K562 (cell line): ENCODE measurements around the gene EXOC6. TPM values are rescaled to one million over a fixed set of nuclear protein-coding genes. Genes with fewer than 3 reads are reported as not detected.

ENCODE experiments used
- ATAC-seq: fragments of 200-7000 bp; cut with Tn5 transposase; 3 replicates; pipeline ENCODE4 v1.9.1; 2020; ENCODE audit warnings: moderate library complexity
- BruUV-seq: library from RNA; stranded (reverse); fragments of 400-500 nt; replicated peaks from 2 replicates; lab custom pipeline; 2021; lab: Mats Ljungman, UMichigan
- CTCF ChIA-PET: fragments of 300-600 bp; formaldehyde crosslinking; extraction: SDS; loops from one replicate; lab custom pipeline; 2021; ENCODE audit warnings: low intra/inter-chr PET ratio; lab: Yijun Ruan, JAX
- POLR2A ChIA-PET: fragments of 300-600, 350-650 bp; sonication (Branson Sonifier 250); formaldehyde crosslinking; extraction: SDS; loops from one replicate; lab custom pipeline; 2021; ENCODE audit warnings: antibody characterized with exemption, inconsistent platforms; lab: Yijun Ruan, JAX
- DNase-seq, 4 experiments: peaks; one replicate each; pipeline versions ENCODE4 v3.0.0 to v3.0.0-alpha.2; 2011 to 2018; ENCODE audit warnings: low spot score in 3 of 4, mixed read lengths in 3 of 4; ENCODE audit errors: extremely low read depth in 1 of 4
- FAIRE-seq: peaks from 2 replicates; lab custom pipeline; 2011; peaks lifted over from hg19 to GRCh38; lab: Jason Lieb, UNC
- H2AFZ ChIP-seq: 2 replicates; pipeline ENCODE4 v1.6.0; 2011; ENCODE audit warnings: low read depth, low read length, control low read depth, inconsistent platforms
- H3K27ac ChIP-seq: fragments of 200-600 bp; 3 replicates; pipeline ENCODE4 v1.8.0; 2011; ENCODE audit warnings: low read depth, mild to moderate bottlenecking, control low read depth, inconsistent platforms, low read length, moderate library complexity, mixed read lengths; ENCODE audit errors: extremely low read depth
- H3K27me3 ChIP-seq, 2 experiments: fragments of 300-600 bp in 1 of 2; 2 replicates in 1 of 2; 3 replicates in 1 of 2; pipeline versions ENCODE4 v1.6.0 to v1.8.0; 2011; ENCODE audit warnings: inconsistent platforms in 2 of 2, low read length in 2 of 2, mild to moderate bottlenecking in 1 of 2, mixed read lengths in 1 of 2, moderate library complexity in 1 of 2; ENCODE audit not compliant: control insufficient read depth in 2 of 2, insufficient read depth in 2 of 2
- H3K36me3 ChIP-seq: fragments of 300-600 bp; 3 replicates; pipeline ENCODE4 v1.8.0; 2011; ENCODE audit warnings: mild to moderate bottlenecking, low read length, inconsistent platforms; ENCODE audit not compliant: control insufficient read depth, insufficient read depth
- H3K4me1 ChIP-seq, 2 experiments: fragments of 200-600 bp in 1 of 2; replicated peaks in 1 of 2; 2 replicates in 1 of 2; 3 replicates in 1 of 2; pipeline versions ENCODE4 v1.5.1 to v1.8.0; 2011; ENCODE audit warnings: inconsistent platforms in 2 of 2, low read length in 2 of 2, mild to moderate bottlenecking in 1 of 2, mixed read lengths in 1 of 2, moderate library complexity in 1 of 2; ENCODE audit not compliant: control insufficient read depth in 2 of 2, insufficient read depth in 2 of 2
- H3K4me2 ChIP-seq: 2 replicates; pipeline ENCODE4 v1.6.1; 2011; ENCODE audit warnings: low read length, control low read depth, inconsistent platforms, mixed read lengths; ENCODE audit not compliant: insufficient read depth
- H3K4me3 ChIP-seq: fragments of 200-600 bp; sonication (generic), shearing (Covaris generic); 2 replicates; pipeline ENCODE4 v1.5.1; 2016; ENCODE audit warnings: control low read depth, inconsistent platforms
- H3K79me2 ChIP-seq: fragments of 200-600 bp; 3 replicates; pipeline ENCODE4 v1.8.0; 2011; ENCODE audit warnings: low read length, inconsistent platforms; ENCODE audit not compliant: control insufficient read depth, insufficient read depth
- H3K9ac ChIP-seq, 2 experiments: 2 replicates each; pipeline versions ENCODE4 v1.6.0 to v1.6.1; 2011; ENCODE audit warnings: low read depth in 2 of 2, low read length in 2 of 2, control low read depth in 1 of 2, inconsistent platforms in 1 of 2, mild to moderate bottlenecking in 1 of 2, mixed read lengths in 1 of 2; ENCODE audit not compliant: insufficient read depth in 1 of 2
- H3K9me1 ChIP-seq: one replicate; pipeline ENCODE4 v1.6.0; 2011; ENCODE audit warnings: inconsistent platforms, mild to moderate bottlenecking, low read length, moderate library complexity; ENCODE audit not compliant: control insufficient read depth, insufficient read depth
- H3K9me3 ChIP-seq: replicated peaks from 2 replicates; pipeline ENCODE4 v1.5.1; 2011; ENCODE audit warnings: low read depth, low read length, inconsistent platforms; ENCODE audit not compliant: control insufficient read depth, insufficient read depth
- H4K20me1 ChIP-seq: replicated peaks from 2 replicates; pipeline ENCODE4 v1.6.1; 2011; ENCODE audit warnings: low read length, inconsistent platforms, mixed read lengths; ENCODE audit not compliant: control insufficient read depth, insufficient read depth
- ARID1B ChIP-seq: fragments of 450-650 bp; IDR thresholded peaks from 2 replicates; pipeline ENCODE4 v1.6.1; 2016; ENCODE audit warnings: antibody characterized with exemption, mild to moderate bottlenecking, inconsistent platforms
- BRD9 ChIP-seq: fragments of 450-650 bp; IDR thresholded peaks from 2 replicates; pipeline ENCODE4 v1.6.1; 2018; ENCODE audit warnings: low read depth; ENCODE audit not compliant: partially characterized antibody
- CBFA2T3 ChIP-seq: fragments of 450-650 bp; IDR thresholded peaks from 2 replicates; pipeline ENCODE4 v1.6.1; 2017
- CREB3 ChIP-seq: fragments of 450-650 bp; conservative IDR thresholded peaks from 2 replicates; pipeline ENCODE4 v1.6.1; 2016; ENCODE audit warnings: missing genetic modification characterization, low read depth, mild to moderate bottlenecking, missing compliant biosample characterization, moderate library complexity
- E2F6 ChIP-seq, 2 experiments: IDR thresholded peaks; 2 replicates each; pipeline ENCODE4 v1.6.1; 2011; ENCODE audit warnings: borderline replicate concordance in 1 of 2, control low read depth in 1 of 2, low read depth in 1 of 2, low read length in 1 of 2, mild to moderate bottlenecking in 1 of 2, mixed read lengths in 1 of 2, moderate library complexity in 1 of 2; ENCODE audit not compliant: insufficient read depth in 1 of 2, insufficient read length in 1 of 2, poor library complexity in 1 of 2, severe bottlenecking in 1 of 2; ENCODE audit errors: extremely low read depth in 1 of 2
- FUS ChIP-seq: fragments of 200-400 bp; formaldehyde crosslinking; optimal IDR thresholded peaks from 2 replicates; pipeline ENCODE3; 2017; ENCODE audit warnings: low read depth, low read length
- KDM1A ChIP-seq, 2 experiments: fragments of 450-650 bp; IDR thresholded peaks; 2 replicates each; pipeline ENCODE4 v1.6.1; 2016; ENCODE audit warnings: mild to moderate bottlenecking in 2 of 2
- LEF1 ChIP-seq: fragments of 450-650 bp; IDR thresholded peaks from 2 replicates; pipeline ENCODE4 v1.6.1; 2016; ENCODE audit warnings: mild to moderate bottlenecking
- MAZ ChIP-seq, 2 experiments: fragments of 450-650 bp in 1 of 2; sonication (generic) in 1 of 2; formaldehyde crosslinking; IDR thresholded peaks in 1 of 2; conservative IDR thresholded peaks in 1 of 2; 2 replicates each; pipeline versions ENCODE4 v1.4.0 to v1.5.0; 2020; ENCODE audit warnings: mild to moderate bottlenecking in 1 of 2, missing genetic modification reagents in 1 of 2
- NCOR1 ChIP-seq: fragments of 450-650 bp; IDR thresholded peaks from 2 replicates; pipeline ENCODE4 v1.6.1; 2016; ENCODE audit warnings: mild to moderate bottlenecking, moderate library complexity
- NR2C2 ChIP-seq, 2 experiments: fragments of 200-800 bp in 1 of 2; sonication (Bioruptor generic) in 1 of 2; sonication (generic) in 1 of 2; formaldehyde crosslinking in 1 of 2; IDR thresholded peaks; 2 replicates each; pipeline versions ENCODE4 v1.6.1 to v1.8.0; 2016 to 2022; ENCODE audit warnings: mild to moderate bottlenecking in 1 of 2, missing compliant biosample characterization in 1 of 2, missing genetic modification characterization in 1 of 2, missing genetic modification reagents in 1 of 2
- PRDM10 ChIP-seq: fragments of 450-650 bp; IDR thresholded peaks from 2 replicates; pipeline ENCODE4 v1.6.1; 2018; ENCODE audit not compliant: partially characterized antibody
- RBBP5 ChIP-seq: fragments of 200-600 bp; sonication (generic); IDR thresholded peaks from 2 replicates; pipeline ENCODE4 v1.6.1; 2012; ENCODE audit warnings: borderline replicate concordance, mild to moderate bottlenecking, low read length, control low read depth, inconsistent platforms; ENCODE audit not compliant: insufficient read depth, poor library complexity, severe bottlenecking
- TCF3 ChIP-seq: sonication (generic); formaldehyde crosslinking; IDR thresholded peaks from 2 replicates; pipeline ENCODE4 v1.4.0; 2020; ENCODE audit warnings: mild to moderate bottlenecking, missing genetic modification reagents
- ZFP36 ChIP-seq: fragments of 150-350 bp; IDR thresholded peaks from 2 replicates; pipeline ENCODE4 v1.6.1; 2018; ENCODE audit warnings: low read length, low read depth; ENCODE audit not compliant: partially characterized antibody
- ZNF436 ChIP-seq: fragments of 250-450, 450-650 bp; sonication (Bioruptor Pico); formaldehyde crosslinking; IDR thresholded peaks from 2 replicates; pipeline ENCODE4 v1.7.0; 2020; ENCODE audit warnings: mild to moderate bottlenecking
- WGBS: fragments of 100-300 bp; shearing (Covaris generic); methylation state at CpG from one replicate; pipeline ENCODE4 v1.1.6; 2016; ENCODE audit warnings: low coverage, mixed read lengths; ENCODE audit not compliant: insufficient coverage; ENCODE audit errors: missing lambda C conversion rate; 5-methylcytosine and 5-hydroxymethylcytosine counted together
- in situ Hi-C: fragments of 300-500 bp; cut with MboI; formaldehyde crosslinking; loops from 4 replicates; pipeline ENCODE4 v1.15.0; 2018; ENCODE audit warnings: inconsistent platforms, mixed read lengths
- intact Hi-C: fragments of 100-400 bp; cut with micrococcal nuclease; formaldehyde crosslinking; loops from 2 replicates; pipeline ENCODE4 v1.14.2; 2022
- polyA plus RNA-seq, 8 experiments: library from polyadenylated mRNA; depleted of rRNA in 4 of 8; stranded (reverse) in 5 of 8; unstranded in 3 of 8; fragments of >200 nt; fragmentation: Nextera tagmentation in 2 of 8; fragmentation: Illumina TruSeq in 1 of 8; extraction: Ambion mirVana in 2 of 8; extraction: Trizol in 1 of 8; gene quantifications; 2 replicates each; pipeline versions ENCODE4 v1.2.1 to v1.2.3, GENCODE V29; 2011 to 2014; ENCODE audit warnings: inconsistent platforms in 1 of 8, missing spikeins in 1 of 8
- total RNA-seq, 7 experiments: library from RNA; depleted of rRNA in 6 of 7; stranded (reverse); fragments of >200 nt in 6 of 7; fragmentation: Illumina TruSeq in 2 of 7; extraction: Trizol in 2 of 7; gene quantifications; 2 replicates each; pipeline versions ENCODE4 v1.2.1 to v1.2.3, GENCODE V29; 2011 to 2021; ENCODE audit warnings: low replicate concordance in 1 of 7

EXOC6 gene
- total and polyA plus RNA-seq, 9 of the 15 experiments (the other 6 are each of a cell fraction or from before 2014, with no cell fraction given): 13.9 to 42.8 (median 24.9) TPM

GRCh38 chr10:93071177-93071472 lies 222.8 kb downstream of the EXOC6 start:
- intact Hi-C loops (loop anchor here (10.0 kb wide), 1 partner anchor 476 kb away; the partner anchor contains the start of gene KIF11), in situ Hi-C loops (no loop called here)
- DNase-seq (peak; percentile 25 to 73 (median 48)), ATAC-seq (peak; percentile 31), FAIRE-seq (peak; percentile 77)
- CTCF ChIA-PET: no interaction called here
- POLR2A ChIA-PET: interaction anchor here (0.6 to 0.7 kb wide), 2 partner anchors 57 to 66 kb away, joined by 3 to 4 read pairs; no protein-coding TSS in a partner anchor
- H3K4me3 ChIP-seq: peak overlapping the region; percentile 15; the same call in 1 of the 2 replicates
- H3K9me3 ChIP-seq: peaks cover 2% of the 10 kb centered on the region; the same call in 1 of the 2 replicates
- peak overlapping the region; percentile 70 for H3K4me2 ChIP-seq
- H3K9me1 ChIP-seq: no peaks in the 10 kb centered on the region
- H3K36me3 ChIP-seq: no peaks in the 10 kb centered on the region
- peak overlapping the region; percentile 66 for H2AFZ ChIP-seq
- peak overlapping the region; percentile 68 to 79; a peak in 3 of 4 replicates for H3K9ac ChIP-seq
- BruUV-seq: TSS peak; percentile 43
- H3K27me3 ChIP-seq: no peaks in the 10 kb centered on the region
- WGBS: 2% methylated on average over 4 of the region's 7 CpGs
- H3K27ac ChIP-seq: peak overlapping the region; percentile 80
- no peaks in the 10 kb centered on the region for H3K79me2 ChIP-seq
- no peaks in the 10 kb centered on the region for H4K20me1 ChIP-seq
- peaks cover 25 to 67% of the 10 kb centered on the region in 2 experiments; a peak in 4 of 5 replicates for H3K4me1 ChIP-seq
- TF ChIP-seq FUS: no peak
- TF ChIP-seq PRDM10: peak; percentile 75
- TF ChIP-seq CREB3 (tag): no peak
- peak; percentile 53 for TF ChIP-seq CBFA2T3
- TF ChIP-seq MAZ (CRISPR knock-in tag; conservative IDR thresholded peaks at IDR 0.05 in 1 of 2, IDR thresholded peaks at IDR 0.05 in 1 of 2): 0 out of 4 replicates have a peak, but pooled peaks of 1 of the 2 experiments have one; percentile 21
- TF ChIP-seq BRD9: peak; percentile 64
- TF ChIP-seq ZNF436 (CRISPR knock-in tag): peak; percentile 64; the same call in 1 of the 2 replicates
- no peak for TF ChIP-seq NR2C2 (CRISPR knock-in tag; IDR thresholded peaks at IDR 0.05)
- no peak for TF ChIP-seq NR2C2 (tag; IDR thresholded peaks at IDR 0.05)
- peak; percentile 89 for TF ChIP-seq ZFP36
- peak; percentile 14; the same call in 1 of the 2 replicates for TF ChIP-seq TCF3 (CRISPR knock-in tag)
- TF ChIP-seq KDM1A (IDR thresholded peaks at IDR 0.05): 0 out of 4 replicates have a peak, but pooled peaks of 1 of the 2 experiments have one; percentile 22
- no peak for TF ChIP-seq RBBP5
- peak in 1 of 2 experiments; percentile 21 for TF ChIP-seq E2F6 (IDR thresholded peaks at IDR 0.05; ENCODE audit: borderline replicate concordance in 1 of 2, extremely low read depth in 1 of 2, insufficient read depth in 1 of 2, insufficient read length in 1 of 2, low read depth in 1 of 2, low read length in 1 of 2, poor library complexity in 1 of 2, severe bottlenecking in 1 of 2)
- TF ChIP-seq NCOR1: peak; percentile 41; the same call in 1 of the 2 replicates
- 0 out of 2 replicates have a peak, but pooled peaks have one; percentile 14 for TF ChIP-seq LEF1
- peak; percentile 28 for TF ChIP-seq ARID1B
